Naive thymus-derived CD8-positive, alpha-beta T cell (primary cell): ENCODE measurements around the gene RNF111. TPM values are rescaled to one million over a fixed set of nuclear protein-coding genes. Genes with fewer than 3 reads are reported as not detected.
A peak's percentile ranks its signal among the peaks of the same experiment; 100 is the strongest.

Experiments
- ATAC-seq, 2 donors: fragments of 150-1000 bp; cut with Tn5 transposase in 1 of 2; sonication (Bioruptor Pico), chemical (Tn5 transposase) in 1 of 2; 1 replicate in 1 of 2; 2 replicates in 1 of 2; pipeline ENCODE4 v1.10.0; 2021; ENCODE audit warnings: mild to moderate bottlenecking in 2 of 2, moderate library complexity in 2 of 2
- POLR2A ChIA-PET: fragments of 350-600 bp; sonication (Branson Sonifier 250); formaldehyde crosslinking; loops from one replicate; lab custom pipeline; 2021; ENCODE audit warnings: antibody characterized with exemption; lab: Charles Lee
- DNase-seq, 10 donors: peaks; one replicate each; pipeline versions ENCODE4 v3.0.0 to v3.0.0-alpha.2; 2020 to 2022
- H3K27ac Mint-ChIP-seq, 10 donors: one replicate each; pipeline ENCODE4 v1.8.0; 2020 to 2022; ENCODE audit warnings: mild to moderate bottlenecking in 10 of 10, mixed read lengths in 10 of 10, moderate library complexity in 4 of 10, inconsistent platforms in 1 of 10
- H3K27me3 Mint-ChIP-seq, 5 donors: one replicate each; pipeline ENCODE4 v1.8.0; 2021 to 2022; ENCODE audit warnings: mixed read lengths in 5 of 5
- H3K36me3 Mint-ChIP-seq, 3 donors: one replicate each; pipeline ENCODE4 v1.8.0; 2020 to 2022; ENCODE audit warnings: mixed read lengths in 3 of 3, mild to moderate bottlenecking in 2 of 3, inconsistent platforms in 1 of 3
- H3K4me1 Mint-ChIP-seq, 4 donors: one replicate each; pipeline ENCODE4 v1.8.0; 2021 to 2022; ENCODE audit warnings: mixed read lengths in 4 of 4
- H3K4me3 Mint-ChIP-seq, 10 donors: one replicate each; pipeline ENCODE4 v1.8.0; 2020 to 2022; ENCODE audit warnings: mild to moderate bottlenecking in 10 of 10, mixed read lengths in 10 of 10, moderate library complexity in 6 of 10, inconsistent platforms in 1 of 10
- H3K9me3 Mint-ChIP-seq, 9 donors: one replicate each; pipeline ENCODE4 v1.8.0; 2020 to 2022; ENCODE audit warnings: mixed read lengths in 9 of 9, mild to moderate bottlenecking in 3 of 9, inconsistent platforms in 1 of 9, moderate library complexity in 1 of 9
- polyA plus RNA-seq, 3 donors: library from polyadenylated mRNA; unstranded; fragments of 300-500 nt; fragmentation: Illumina TruSeq; gene quantifications; one replicate each; pipeline ENCODE4 v1.2.3, GENCODE V29; 2021
- total RNA-seq, 8 experiments: library from RNA in 2 of 8; stranded (reverse) in 2 of 8; gene quantifications; one replicate each; pipeline ENCODE4 v1.2.3 and lab custom pipeline; 2021 to 2026

RNF111 gene
- total and polyA plus RNA-seq, 5 experiments from 2014 or later = 12.1 to 58.2 (median 14.3) TPM

GRCh38 chr15:59029554-59029953 lies 42.1 kb downstream of the RNF111 start:
- no peaks in the 10 kb centered on the region for H3K9me3 Mint-ChIP-seq
- POLR2A ChIA-PET = interaction anchor here (1.0 kb wide), 1 partner anchor 130 kb away, joined by 4 read pairs; no protein-coding TSS in a partner anchor
- H3K4me1 Mint-ChIP-seq = peaks cover 33 to 47% (median 44%) of the 10 kb centered on the region in 4 donors
- no peaks in the 10 kb centered on the region for H3K27me3 Mint-ChIP-seq
- no peak overlapping the region for H3K4me3 Mint-ChIP-seq
- H3K27ac Mint-ChIP-seq = peak overlapping the region in 1 of 10 donors; percentile 34
- ATAC-seq (no peak), DNase-seq (no peak)
- H3K36me3 Mint-ChIP-seq = peaks cover 6 to 65% (median 22%) of the 10 kb centered on the region in 3 donors

- Mint-ChIP-seq H3K9me3 (peaks cover 0 to 4% (median 0%) of the 10 kb centered on the region in 9 donors), H3K27me3 (no peaks in the 10 kb centered on the region), H3K27ac (peak overlapping the region in 6 of 10 donors; percentile 4 to 89 (median 45)), H3K4me3 (no peak overlapping the region), H3K36me3 (peaks cover 25 to 79% (median 42%) of the 10 kb centered on the region in 3 donors), H3K4me1 (peaks cover 17 to 59% (median 57%) of the 10 kb centered on the region in 4 donors)
- ATAC-seq (no peak), DNase-seq (no peak)
- POLR2A ChIA-PET = no interaction called here
Observed at GRCh38 chr15:59035201-59035600, 47.7 kb downstream of the RNF111 start.

- ATAC-seq = no peak
- no peak for DNase-seq
- peaks cover 0 to 4% (median 0%) of the 10 kb centered on the region in 9 donors for H3K9me3 Mint-ChIP-seq
- H3K4me1 Mint-ChIP-seq = peaks cover 14 to 58% (median 53%) of the 10 kb centered on the region in 4 donors
- peak overlapping the region in 6 of 10 donors; percentile 7 to 65 (median 27) for H3K4me3 Mint-ChIP-seq
- POLR2A ChIA-PET = no interaction called here
- peak overlapping the region in 7 of 10 donors; percentile 9 to 73 (median 41) for H3K27ac Mint-ChIP-seq
- H3K27me3 Mint-ChIP-seq = no peaks in the 10 kb centered on the region
- peaks cover 25 to 61% (median 35%) of the 10 kb centered on the region in 3 donors for H3K36me3 Mint-ChIP-seq
Observed at GRCh38 chr15:59039225-59039624, 51.8 kb downstream of the RNF111 start.

- POLR2A ChIA-PET = no interaction called here
- Mint-ChIP-seq H3K4me1 (peaks cover 19 to 47% (median 47%) of the 10 kb centered on the region in 4 donors), H3K4me3 (peak overlapping the region in 2 of 10 donors; percentile 7 to 28), H3K9me3 (no peaks in the 10 kb centered on the region), H3K27ac (peak overlapping the region in 2 of 10 donors; percentile 15 to 43), H3K27me3 (no peaks in the 10 kb centered on the region), H3K36me3 (peaks cover 13 to 45% (median 16%) of the 10 kb centered on the region in 3 donors)
- ATAC-seq (no peak), DNase-seq (no peak)
Observed at GRCh38 chr15:59042041-59042440, 54.6 kb downstream of the RNF111 start.

- Mint-ChIP-seq H3K36me3 (peaks cover 8 to 52% (median 11%) of the 10 kb centered on the region in 3 donors), H3K27ac (peak overlapping the region in 1 of 10 donors; percentile 46), H3K27me3 (no peaks in the 10 kb centered on the region), H3K4me1 (peaks cover 16 to 32% (median 31%) of the 10 kb centered on the region in 4 donors), H3K9me3 (no peaks in the 10 kb centered on the region), H3K4me3 (no peak overlapping the region)
- ATAC-seq (no peak), DNase-seq (no peak)
- POLR2A ChIA-PET = no interaction called here
Observed at GRCh38 chr15:59048897-59049296, 61.4 kb downstream of the RNF111 start.

- Mint-ChIP-seq H3K4me1 (peaks cover 10 to 23% (median 19%) of the 10 kb centered on the region in 4 donors), H3K36me3 (peaks cover 8 to 76% (median 10%) of the 10 kb centered on the region in 3 donors), H3K9me3 (no peaks in the 10 kb centered on the region), H3K27me3 (no peaks in the 10 kb centered on the region), H3K4me3 (peak overlapping the region in 5 of 10 donors; percentile 4 to 59 (median 48)), H3K27ac (peak overlapping the region in 7 of 10 donors; percentile 8 to 83 (median 37))
- POLR2A ChIA-PET = interaction anchor here (0.7 kb wide), 1 partner anchor 285 kb away, joined by 5 read pairs; no protein-coding TSS in a partner anchor
- ATAC-seq (no peak), DNase-seq (no peak)
Observed at GRCh38 chr15:59051873-59052861, 64.7 kb downstream of the RNF111 start.

- H3K36me3 Mint-ChIP-seq = peaks cover 8 to 80% (median 10%) of the 10 kb centered on the region in 3 donors
- H3K27ac Mint-ChIP-seq = peak overlapping the region in 1 of 10 donors; percentile 17
- POLR2A ChIA-PET = no interaction called here
- peaks cover 10 to 23% (median 19%) of the 10 kb centered on the region in 4 donors for H3K4me1 Mint-ChIP-seq
- DNase-seq (no peak), ATAC-seq (no peak)
- H3K4me3 Mint-ChIP-seq = no peak overlapping the region
- no peaks in the 10 kb centered on the region for H3K27me3 Mint-ChIP-seq
- H3K9me3 Mint-ChIP-seq = no peaks in the 10 kb centered on the region
Observed at GRCh38 chr15:59052915-59053407, 65.5 kb downstream of the RNF111 start.

GRCh38 chr15:59053482-59053881 lies 66.0 kb downstream of the RNF111 start:
- ATAC-seq (no peak), DNase-seq (no peak)
- POLR2A ChIA-PET = interaction anchor here (0.6 kb wide), 1 partner anchor 118 kb away, joined by 4 read pairs; no protein-coding TSS in a partner anchor
- no peaks in the 10 kb centered on the region for H3K9me3 Mint-ChIP-seq
- H3K4me3 Mint-ChIP-seq = no peak overlapping the region
- H3K27me3 Mint-ChIP-seq = no peaks in the 10 kb centered on the region
- no peak overlapping the region for H3K27ac Mint-ChIP-seq
- peaks cover 8 to 80% (median 10%) of the 10 kb centered on the region in 3 donors for H3K36me3 Mint-ChIP-seq
- peaks cover 10 to 23% (median 15%) of the 10 kb centered on the region in 4 donors for H3K4me1 Mint-ChIP-seq

- POLR2A ChIA-PET = interaction anchor here (0.6 kb wide), 1 partner anchor 290 kb away, joined by 5 read pairs; no protein-coding TSS in a partner anchor
- DNase-seq = no peak
- no peak overlapping the region for H3K27ac Mint-ChIP-seq
- no peaks in the 10 kb centered on the region for H3K9me3 Mint-ChIP-seq
- H3K4me1 Mint-ChIP-seq = peaks cover 0 to 3% (median 1%) of the 10 kb centered on the region in 4 donors
- H3K4me3 Mint-ChIP-seq = no peak overlapping the region
- no peak for ATAC-seq
- H3K27me3 Mint-ChIP-seq = no peaks in the 10 kb centered on the region
- peaks cover 12 to 93% (median 18%) of the 10 kb centered on the region in 3 donors for H3K36me3 Mint-ChIP-seq
Observed at GRCh38 chr15:59059076-59059597, 71.7 kb downstream of the RNF111 start.

- DNase-seq (no peak), ATAC-seq (no peak)
- Mint-ChIP-seq H3K4me3 (no peak overlapping the region), H3K4me1 (peaks cover 0 to 4% (median 1%) of the 10 kb centered on the region in 4 donors), H3K36me3 (peaks cover 12 to 94% (median 17%) of the 10 kb centered on the region in 3 donors), H3K27me3 (no peaks in the 10 kb centered on the region), H3K9me3 (no peaks in the 10 kb centered on the region), H3K27ac (peak overlapping the region in 2 of 10 donors; percentile 28 to 49)
- POLR2A ChIA-PET = interaction anchor here (0.6 kb wide), 1 partner anchor 9 kb away, joined by 5 read pairs; no protein-coding TSS in a partner anchor
Observed at GRCh38 chr15:59060348-59060747, 72.9 kb downstream of the RNF111 start.

- no peak overlapping the region for H3K27ac Mint-ChIP-seq
- H3K9me3 Mint-ChIP-seq = no peaks in the 10 kb centered on the region
- H3K4me1 Mint-ChIP-seq = peaks cover 0 to 4% (median under 1%) of the 10 kb centered on the region in 4 donors
- DNase-seq (no peak), ATAC-seq (no peak)
- POLR2A ChIA-PET = no interaction called here
- H3K27me3 Mint-ChIP-seq = no peaks in the 10 kb centered on the region
- peaks cover 12 to 96% (median 35%) of the 10 kb centered on the region in 3 donors for H3K36me3 Mint-ChIP-seq
- H3K4me3 Mint-ChIP-seq = no peak overlapping the region
Observed at GRCh38 chr15:59063042-59063441, 75.6 kb downstream of the RNF111 start.

GRCh38 chr15:59069430-59069829 lies 82.0 kb downstream of the RNF111 start:
- no peak for ATAC-seq
- H3K4me1 Mint-ChIP-seq = peaks cover 0 to 4% (median under 1%) of the 10 kb centered on the region in 4 donors
- POLR2A ChIA-PET = interaction anchor here (0.7 kb wide), 1 partner anchor 9 kb away, joined by 5 read pairs; no protein-coding TSS in a partner anchor

More at GRCh38 chr15:59069430-59069829, 82.0 kb downstream of the RNF111 start:
- H3K27ac Mint-ChIP-seq = no peak overlapping the region
- no peaks in the 10 kb centered on the region for H3K27me3 Mint-ChIP-seq
- H3K9me3 Mint-ChIP-seq = no peaks in the 10 kb centered on the region
- no peak overlapping the region for H3K4me3 Mint-ChIP-seq
- DNase-seq = no peak
- peaks cover 5 to 72% (median 41%) of the 10 kb centered on the region in 3 donors for H3K36me3 Mint-ChIP-seq
